Neural cell (in vitro differentiated cells): Measurements from ENCODE around the gene SDHD. TPM values are rescaled to one million over a fixed set of nuclear protein-coding genes. Genes with fewer than 3 reads are reported as not detected.
"Not testable (repeated sequence)": the region's sequence is repeated elsewhere in the genome, so short reads cannot be mapped to it uniquely, and the experiment has no call there.

Experiments
- H2AFZ ChIP-seq: fragments of 200-600, 300-800 bp; sonication (generic), shearing (Covaris generic); 2 replicates; pipeline ENCODE4 v1.6.0; 2014; ENCODE audit warnings: low read depth, mild to moderate bottlenecking, antibody characterized with exemption, low read length, moderate library complexity
- H3F3A ChIP-seq: fragments of 200-600 bp; shearing (Covaris generic); 2 replicates; pipeline ENCODE4 v1.6.1; 2016; ENCODE audit warnings: mild to moderate bottlenecking, moderate library complexity, mixed read lengths, antibody characterized with exemption, low read length; ENCODE audit not compliant: insufficient read depth, poor library complexity, severe bottlenecking
- H3K27ac ChIP-seq: fragments of 200-600, 300-800 bp; sonication (generic), shearing (Covaris generic); 2 replicates; pipeline ENCODE4 v1.5.1; 2014; ENCODE audit warnings: mild to moderate bottlenecking, low read length, moderate library complexity
- H3K27me3 ChIP-seq: fragments of 300-800, 200-600 bp; sonication (generic), shearing (Covaris generic); 2 replicates; pipeline ENCODE4 v1.6.0; 2014; ENCODE audit warnings: mild to moderate bottlenecking, low read depth, low read length, moderate library complexity; ENCODE audit not compliant: insufficient read depth
- H3K36me3 ChIP-seq: fragments of 300-800, 200-600 bp; sonication (generic), shearing (Covaris generic); 2 replicates; pipeline ENCODE4 v1.5.1; 2014; ENCODE audit warnings: mild to moderate bottlenecking, antibody characterized with exemption, low read length, moderate library complexity; ENCODE audit not compliant: insufficient read depth
- H3K4me2 ChIP-seq: fragments of 300-800, 200-600 bp; sonication (generic), shearing (Covaris generic); 2 replicates; pipeline ENCODE4 v1.6.0; 2014; ENCODE audit warnings: mild to moderate bottlenecking, low read length
- H3K4me3 ChIP-seq: fragments of 300-800, 200-600 bp; sonication (generic), shearing (Covaris generic); 2 replicates; pipeline ENCODE4 v1.5.1; 2014; ENCODE audit warnings: mild to moderate bottlenecking, low read length, moderate library complexity
- H3K79me2 ChIP-seq: fragments of 200-600 bp; shearing (Covaris generic); replicated peaks from 2 replicates; pipeline ENCODE4 v1.6.0; 2014; ENCODE audit warnings: mild to moderate bottlenecking, low read length, moderate library complexity; ENCODE audit not compliant: insufficient read depth
- H3K9ac ChIP-seq: fragments of 300-800, 200-600 bp; sonication (generic), shearing (Covaris generic); 2 replicates; pipeline ENCODE4 v1.6.1; 2016; ENCODE audit warnings: mild to moderate bottlenecking, low read length, mixed read lengths
- H3K9me2 ChIP-seq: fragments of 200-600 bp; shearing (Covaris generic); 2 replicates; pipeline ENCODE4 v1.6.1; 2016; ENCODE audit warnings: mild to moderate bottlenecking, low read length, mixed read lengths; ENCODE audit not compliant: insufficient read depth
- H3K9me3 ChIP-seq: fragments of 200-600, 300-800 bp; sonication (generic), shearing (Covaris generic); 2 replicates; pipeline ENCODE4 v1.6.1; 2016; ENCODE audit warnings: mild to moderate bottlenecking, mixed run types, low read length, moderate library complexity, mixed read lengths
- H4K20me1 ChIP-seq: fragments of 200-600 bp; shearing (Covaris generic); 2 replicates; pipeline ENCODE4 v1.6.1; 2016; ENCODE audit warnings: mild to moderate bottlenecking, mixed run types; ENCODE audit not compliant: insufficient read depth
- EP300 ChIP-seq: fragments of 450-650 bp; conservative IDR thresholded peaks from 2 replicates; pipeline ENCODE4 v1.6.1; 2014; ENCODE audit warnings: antibody characterized with exemption, mild to moderate bottlenecking, moderate library complexity; ENCODE audit not compliant: poor library complexity, severe bottlenecking
- EZH2 ChIP-seq: fragments of 200-600, 300-800 bp; shearing (Covaris generic), sonication (generic); IDR thresholded peaks from 2 replicates; pipeline ENCODE4 v1.6.1; 2014; ENCODE audit warnings: antibody characterized with exemption, low read length, borderline replicate concordance, mild to moderate bottlenecking; ENCODE audit not compliant: insufficient read depth, poor library complexity, severe bottlenecking
- MXI1 ChIP-seq: fragments of 450-650 bp; conservative IDR thresholded peaks from 2 replicates; pipeline ENCODE4 v1.6.1; 2014; ENCODE audit warnings: antibody characterized with exemption, mild to moderate bottlenecking; ENCODE audit not compliant: poor library complexity, severe bottlenecking
- POLR2AphosphoS5 ChIP-seq: IDR thresholded peaks from 2 replicates; pipeline ENCODE4 v1.6.1; 2012
- RAD21 ChIP-seq: fragments of 450-650 bp; conservative IDR thresholded peaks from 2 replicates; pipeline ENCODE4 v1.6.1; 2014; ENCODE audit warnings: antibody characterized with exemption, mild to moderate bottlenecking, moderate library complexity
- SMC3 ChIP-seq: fragments of 450-650 bp; conservative IDR thresholded peaks from 2 replicates; pipeline ENCODE4 v1.6.1; 2014; ENCODE audit warnings: antibody characterized with exemption, mild to moderate bottlenecking, moderate library complexity; ENCODE audit not compliant: poor library complexity
- TAF1 ChIP-seq: IDR thresholded peaks from 2 replicates; pipeline ENCODE4 v1.6.1; 2012; ENCODE audit warnings: low read depth
- polyA plus RNA-seq: library from polyadenylated mRNA; depleted of rRNA; stranded (reverse); fragments of >200 nt; gene quantifications from 2 replicates; pipeline ENCODE4 v1.2.3, GENCODE V29; 2014
- TF ChIP-seq, protein P1 (sequence below): fragments of 450-650 bp; IDR thresholded peaks from 2 replicates; pipeline ENCODE4 v1.5.1; 2014; ENCODE audit warnings: antibody characterized with exemption, mild to moderate bottlenecking, moderate library complexity; ENCODE audit not compliant: poor library complexity, severe bottlenecking
- TF ChIP-seq, protein P2 (sequence below): IDR thresholded peaks from 2 replicates; pipeline ENCODE4 v1.6.1; 2012; ENCODE audit warnings: borderline replicate concordance

SDHD gene
- polyA plus RNA-seq, 1 donor from 2014 or later = 34.7 TPM

- Histone ChIP-seq H3K36me3 (no peaks in the 10 kb centered on the region), H3K27me3 (no peaks in the 10 kb centered on the region), H3F3A (no peaks in the 10 kb centered on the region), H3K9me2 (no peaks in the 10 kb centered on the region), H3K9me3 (no peaks in the 10 kb centered on the region), H3K4me3 (no peak overlapping the region), H3K9ac (no peak overlapping the region), H3K79me2 (no peaks in the 10 kb centered on the region), H2AFZ (no peak overlapping the region), H3K4me2 (no peak overlapping the region), H4K20me1 (no peaks in the 10 kb centered on the region), H3K27ac (no peak overlapping the region)
- TF ChIP-seq SMC3 = no peak
- TF ChIP-seq TAF1 = no peak
- TF ChIP-seq, protein P1, sequence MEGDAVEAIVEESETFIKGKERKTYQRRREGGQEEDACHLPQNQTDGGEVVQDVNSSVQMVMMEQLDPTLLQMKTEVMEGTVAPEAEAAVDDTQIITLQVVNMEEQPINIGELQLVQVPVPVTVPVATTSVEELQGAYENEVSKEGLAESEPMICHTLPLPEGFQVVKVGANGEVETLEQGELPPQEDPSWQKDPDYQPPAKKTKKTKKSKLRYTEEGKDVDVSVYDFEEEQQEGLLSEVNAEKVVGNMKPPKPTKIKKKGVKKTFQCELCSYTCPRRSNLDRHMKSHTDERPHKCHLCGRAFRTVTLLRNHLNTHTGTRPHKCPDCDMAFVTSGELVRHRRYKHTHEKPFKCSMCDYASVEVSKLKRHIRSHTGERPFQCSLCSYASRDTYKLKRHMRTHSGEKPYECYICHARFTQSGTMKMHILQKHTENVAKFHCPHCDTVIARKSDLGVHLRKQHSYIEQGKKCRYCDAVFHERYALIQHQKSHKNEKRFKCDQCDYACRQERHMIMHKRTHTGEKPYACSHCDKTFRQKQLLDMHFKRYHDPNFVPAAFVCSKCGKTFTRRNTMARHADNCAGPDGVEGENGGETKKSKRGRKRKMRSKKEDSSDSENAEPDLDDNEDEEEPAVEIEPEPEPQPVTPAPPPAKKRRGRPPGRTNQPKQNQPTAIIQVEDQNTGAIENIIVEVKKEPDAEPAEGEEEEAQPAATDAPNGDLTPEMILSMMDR = no peak
Measured at GRCh38 chr11:112044961-112045360, 41.7 kb upstream of the SDHD start.

GRCh38 chr11:112046647-112047046, 40.0 kb upstream of the SDHD start:
- H3K36me3 ChIP-seq, H2AFZ ChIP-seq, H3K4me2 ChIP-seq: not testable (repeated sequence)

DNA sequence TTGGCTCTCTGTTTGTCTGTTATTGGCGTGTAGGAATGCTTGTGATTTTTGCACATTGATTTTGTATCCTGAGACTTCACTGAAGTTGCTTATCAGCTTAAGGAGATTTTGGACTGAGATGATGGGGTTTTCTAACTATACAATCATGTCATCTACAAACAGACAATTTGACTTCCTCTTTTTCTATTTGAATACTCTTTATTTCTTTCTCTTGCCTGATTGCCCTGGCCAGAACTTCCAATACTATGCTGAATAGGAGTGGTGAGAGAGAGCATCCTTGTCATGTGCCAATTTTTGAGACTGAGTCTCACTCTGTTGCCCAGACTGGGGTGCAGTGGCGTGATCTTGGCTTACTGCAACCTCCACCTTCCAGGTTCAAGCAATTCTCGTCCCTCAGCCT, 38.4 kb upstream of the SDHD start:
- H3K4me3 ChIP-seq, H4K20me1 ChIP-seq, H3K27me3 ChIP-seq, H3K36me3 ChIP-seq, H3K9ac ChIP-seq, H3F3A ChIP-seq, H3K79me2 ChIP-seq, H2AFZ ChIP-seq, H3K9me3 ChIP-seq, H3K27ac ChIP-seq, H3K4me2 ChIP-seq, H3K9me2 ChIP-seq: not testable (repeated sequence)

More at GRCh38 chr11:112046647-112047046, 40.0 kb upstream of the SDHD start:
- not testable (repeated sequence) for H3K79me2 ChIP-seq, H3F3A ChIP-seq, H4K20me1 ChIP-seq, H3K9me3 ChIP-seq, H3K27ac ChIP-seq, H3K4me3 ChIP-seq, H3K27me3 ChIP-seq, H3K9me2 ChIP-seq, H3K9ac ChIP-seq

GRCh38 chr11:112049777-112050176, 36.9 kb upstream of the SDHD start:
- Histone ChIP-seq H3F3A (no peaks in the 10 kb centered on the region), H3K9me2 (no peaks in the 10 kb centered on the region), H3K27ac (no peak overlapping the region), H3K79me2 (no peaks in the 10 kb centered on the region), H3K36me3 (no peaks in the 10 kb centered on the region), H3K27me3 (no peaks in the 10 kb centered on the region), H4K20me1 (no peaks in the 10 kb centered on the region), H2AFZ (no peak overlapping the region), H3K4me3 (no peak overlapping the region), H3K9ac (no peak overlapping the region), H3K4me2 (no peak overlapping the region), H3K9me3 (no peaks in the 10 kb centered on the region)
- TF ChIP-seq RAD21 (no peak), EZH2 (no peak), SMC3 (no peak), TAF1 (no peak), EP300 (no peak), MXI1 (no peak), POLR2AphosphoS5 (no peak)
- TF ChIP-seq, protein P1 = no peak
- TF ChIP-seq, protein P2, sequence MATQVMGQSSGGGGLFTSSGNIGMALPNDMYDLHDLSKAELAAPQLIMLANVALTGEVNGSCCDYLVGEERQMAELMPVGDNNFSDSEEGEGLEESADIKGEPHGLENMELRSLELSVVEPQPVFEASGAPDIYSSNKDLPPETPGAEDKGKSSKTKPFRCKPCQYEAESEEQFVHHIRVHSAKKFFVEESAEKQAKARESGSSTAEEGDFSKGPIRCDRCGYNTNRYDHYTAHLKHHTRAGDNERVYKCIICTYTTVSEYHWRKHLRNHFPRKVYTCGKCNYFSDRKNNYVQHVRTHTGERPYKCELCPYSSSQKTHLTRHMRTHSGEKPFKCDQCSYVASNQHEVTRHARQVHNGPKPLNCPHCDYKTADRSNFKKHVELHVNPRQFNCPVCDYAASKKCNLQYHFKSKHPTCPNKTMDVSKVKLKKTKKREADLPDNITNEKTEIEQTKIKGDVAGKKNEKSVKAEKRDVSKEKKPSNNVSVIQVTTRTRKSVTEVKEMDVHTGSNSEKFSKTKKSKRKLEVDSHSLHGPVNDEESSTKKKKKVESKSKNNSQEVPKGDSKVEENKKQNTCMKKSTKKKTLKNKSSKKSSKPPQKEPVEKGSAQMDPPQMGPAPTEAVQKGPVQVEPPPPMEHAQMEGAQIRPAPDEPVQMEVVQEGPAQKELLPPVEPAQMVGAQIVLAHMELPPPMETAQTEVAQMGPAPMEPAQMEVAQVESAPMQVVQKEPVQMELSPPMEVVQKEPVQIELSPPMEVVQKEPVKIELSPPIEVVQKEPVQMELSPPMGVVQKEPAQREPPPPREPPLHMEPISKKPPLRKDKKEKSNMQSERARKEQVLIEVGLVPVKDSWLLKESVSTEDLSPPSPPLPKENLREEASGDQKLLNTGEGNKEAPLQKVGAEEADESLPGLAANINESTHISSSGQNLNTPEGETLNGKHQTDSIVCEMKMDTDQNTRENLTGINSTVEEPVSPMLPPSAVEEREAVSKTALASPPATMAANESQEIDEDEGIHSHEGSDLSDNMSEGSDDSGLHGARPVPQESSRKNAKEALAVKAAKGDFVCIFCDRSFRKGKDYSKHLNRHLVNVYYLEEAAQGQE = no peak
